Measurements from ENCODE around the gene CGAS. TPM values are rescaled to one million over a fixed set of nuclear protein-coding genes. Genes with fewer than 3 reads are reported as not detected.
A peak's percentile ranks its signal among the peaks of the same experiment; 100 is the strongest.

CGAS gene
- total and polyA plus RNA-seq, 9 of the 15 experiments (the other 6 are each of a cell fraction or from before 2014, with no cell fraction given): 0.01 to 0.32 (median 0.06) TPM; not detected in 2

- TF ChIP-seq ZBTB33 (CRISPR knock-in tag; IDR thresholded peaks at IDR 0.05) (peak; percentile 73; the same call in 1 of the 2 replicates), CHCHD3 (CRISPR knock-in tag; IDR thresholded peaks at IDR 0.05) (no peak), NCOA2 (IDR thresholded peaks at IDR 0.05; ENCODE audit: partially characterized antibody in 2 of 2) (no peak), ZNF124 (CRISPR knock-in tag; IDR thresholded peaks at IDR 0.05) (no peak), RBM22 (IDR thresholded peaks at IDR 0.05; ENCODE audit: low read depth, low read length, poor library complexity, severe bottlenecking) (peak; percentile 38), EGR1 (conservative IDR thresholded peaks at IDR 0.05) (no peak), SMARCB1 (IDR thresholded peaks at IDR 0.05; ENCODE audit: insufficient read length, low read depth) (no peak), ZNF696 (CRISPR knock-in tag; conservative IDR thresholded peaks at IDR 0.05) (no peak), NUFIP1 (IDR thresholded peaks at IDR 0.05; ENCODE audit: partially characterized antibody) (no peak), ADNP (tag; IDR thresholded peaks at IDR 0.05) (no peak), CREB3L1 (IDR thresholded peaks at IDR 0.05; ENCODE audit: borderline replicate concordance, low read depth) (peak; percentile 22; the same call in 1 of the 2 replicates), HDAC2 (IDR thresholded peaks at IDR 0.05) (no peak; the same call in 1 of the 2 replicates), RBBP5 (IDR thresholded peaks at IDR 0.05; ENCODE audit: borderline replicate concordance, insufficient read depth, low read length, poor library complexity, severe bottlenecking) (peak; percentile 56), ZNF518B (CRISPR knock-in tag; IDR thresholded peaks at IDR 0.05) (no peak), HIVEP1 (CRISPR knock-in tag; IDR thresholded peaks at IDR 0.05) (no peak), CC2D1A (IDR thresholded peaks at IDR 0.05) (peak; percentile 47; the same call in 1 of the 2 replicates), KLF13 (tag; IDR thresholded peaks at IDR 0.05; ENCODE audit: borderline replicate concordance, low read depth) (no peak), ZFP36 (IDR thresholded peaks at IDR 0.05; ENCODE audit: low read depth, low read length, partially characterized antibody) (no peak), ZNF75A (CRISPR knock-in tag; IDR thresholded peaks at IDR 0.05) (no peak), FOSL1 (tag; conservative IDR thresholded peaks at IDR 0.05) (0 out of 2 replicates have a peak, but pooled peaks have one; percentile 38), XRCC3 (IDR thresholded peaks at IDR 0.05) (no peak), TGIF2 (CRISPR knock-in tag; IDR thresholded peaks at IDR 0.05) (no peak), POLR2AphosphoS2 (IDR thresholded peaks at IDR 0.05; ENCODE audit: low read length) (no peak)
Measured at GRCh38 chr6:73388800-73389512, 63.1 kb downstream of the CGAS start (continued).

Data from K562 (cell line).